Tibial nerve (tissue), 4 donors: ENCODE measurements around the gene CAVIN3. TPM values are rescaled to one million over a fixed set of nuclear protein-coding genes. Genes with fewer than 3 reads are reported as not detected.

Source experiments
- DNase-seq, 2 donors: peaks; one replicate each; pipeline ENCODE4 v3.0.0-alpha.2; 2019; ENCODE audit warnings: low spot score in 2 of 2
- H3K27ac ChIP-seq, 4 donors: fragments of 200-600 bp; sonication (generic) in 3 of 4; one replicate each; pipeline ENCODE4 v1.5.1; 2017 to 2019; ENCODE audit warnings: mild to moderate bottlenecking in 1 of 4
- H3K27me3 ChIP-seq, 2 donors: fragments of 200-600 bp; sonication (generic) in 1 of 2; one replicate each; pipeline versions ENCODE4 v1.5.1 to v1.6.0; 2017 to 2019
- H3K36me3 ChIP-seq, 3 donors: fragments of 200-600 bp; sonication (generic); one replicate each; pipeline ENCODE4 v1.5.1; 2018 to 2019
- H3K4me1 ChIP-seq, 4 donors: fragments of 200-600 bp; sonication (generic) in 3 of 4; one replicate each; pipeline ENCODE4 v1.5.1; 2017 to 2019
- H3K4me3 ChIP-seq, 4 donors: fragments of 200-600 bp; sonication (generic) in 3 of 4; one replicate each; pipeline ENCODE4 v1.5.1; 2017 to 2019; ENCODE audit warnings: mild to moderate bottlenecking in 1 of 4, moderate library complexity in 1 of 4
- H3K9me3 ChIP-seq, 4 donors: fragments of 200-600 bp; sonication (generic) in 3 of 4; one replicate each; pipeline ENCODE4 v1.5.1; 2017 to 2019
- EP300 ChIP-seq, 2 donors: sonication (generic); formaldehyde crosslinking; IDR thresholded peaks; one replicate each; pipeline ENCODE4 v1.6.1; 2017; ENCODE audit warnings: antibody characterized with exemption in 2 of 2, mild to moderate bottlenecking in 1 of 2
- POLR2A ChIP-seq, 2 donors: fragments of 450-650 bp; IDR thresholded peaks; one replicate each; pipeline ENCODE4 v1.6.1; 2017; ENCODE audit warnings: antibody characterized with exemption in 2 of 2, mild to moderate bottlenecking in 2 of 2, moderate library complexity in 2 of 2
- WGBS, 2 donors: methylation state at CpG; one replicate each; pipeline ENCODE4 v1.1.5; 2018; 5-methylcytosine and 5-hydroxymethylcytosine counted together
- total RNA-seq, 4 donors: library from RNA; depleted of rRNA; stranded (reverse); fragments of >200 nt; gene quantifications; one replicate each; pipeline ENCODE4 v1.1.0, GENCODE V29; 2016
- TF ChIP-seq, protein P1 (sequence below), 5 experiments: fragments of 200-600 bp in 3 of 5; fragments of 450-650 bp in 2 of 5; sonication (generic) in 3 of 5; IDR thresholded peaks; one replicate each; pipeline ENCODE4 v1.5.1; 2016 to 2019; ENCODE audit warnings: antibody characterized with exemption in 5 of 5, mild to moderate bottlenecking in 3 of 5, moderate library complexity in 2 of 5

The CAVIN3 gene
- total RNA-seq, 4 donors from 2014 or later, result 270 to 598 (median 556) TPM

DNA sequence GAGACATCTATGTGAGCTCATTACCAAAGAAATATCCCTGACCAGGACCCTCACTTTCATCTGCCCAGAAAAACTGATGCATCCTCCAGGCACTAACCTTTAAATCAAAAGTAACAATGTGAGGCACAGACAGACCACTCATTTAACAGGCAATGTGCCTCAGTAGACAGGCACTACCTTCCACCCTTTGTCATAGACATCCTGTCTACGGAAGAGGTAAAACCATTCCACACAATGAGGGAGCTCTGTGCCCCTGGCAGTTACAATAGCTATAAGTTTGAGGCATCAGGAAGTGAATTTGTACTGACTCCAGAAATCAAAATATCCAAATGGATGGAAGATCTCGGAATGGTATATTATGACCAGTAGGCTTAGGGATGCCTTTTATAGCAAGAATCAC is 6.7 kb upstream of the CAVIN3 start:
- Histone ChIP-seq H3K27me3 (no peaks in the 10 kb centered on the region), H3K4me1 (peaks cover 0 to 24% (median 5%) of the 10 kb centered on the region in 4 donors), H3K27ac (peak overlapping the region in 1 of 4 donors; percentile 38), H3K36me3 (no peaks in the 10 kb centered on the region), H3K4me3 (no peak overlapping the region), H3K9me3 (no peaks in the 10 kb centered on the region)
- TF ChIP-seq EP300 (IDR thresholded peaks at IDR 0.05) (no peak), POLR2A (IDR thresholded peaks at IDR 0.05) (no peak)
- TF ChIP-seq, protein P1, sequence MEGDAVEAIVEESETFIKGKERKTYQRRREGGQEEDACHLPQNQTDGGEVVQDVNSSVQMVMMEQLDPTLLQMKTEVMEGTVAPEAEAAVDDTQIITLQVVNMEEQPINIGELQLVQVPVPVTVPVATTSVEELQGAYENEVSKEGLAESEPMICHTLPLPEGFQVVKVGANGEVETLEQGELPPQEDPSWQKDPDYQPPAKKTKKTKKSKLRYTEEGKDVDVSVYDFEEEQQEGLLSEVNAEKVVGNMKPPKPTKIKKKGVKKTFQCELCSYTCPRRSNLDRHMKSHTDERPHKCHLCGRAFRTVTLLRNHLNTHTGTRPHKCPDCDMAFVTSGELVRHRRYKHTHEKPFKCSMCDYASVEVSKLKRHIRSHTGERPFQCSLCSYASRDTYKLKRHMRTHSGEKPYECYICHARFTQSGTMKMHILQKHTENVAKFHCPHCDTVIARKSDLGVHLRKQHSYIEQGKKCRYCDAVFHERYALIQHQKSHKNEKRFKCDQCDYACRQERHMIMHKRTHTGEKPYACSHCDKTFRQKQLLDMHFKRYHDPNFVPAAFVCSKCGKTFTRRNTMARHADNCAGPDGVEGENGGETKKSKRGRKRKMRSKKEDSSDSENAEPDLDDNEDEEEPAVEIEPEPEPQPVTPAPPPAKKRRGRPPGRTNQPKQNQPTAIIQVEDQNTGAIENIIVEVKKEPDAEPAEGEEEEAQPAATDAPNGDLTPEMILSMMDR (IDR thresholded peaks at IDR 0.05), result no peak
- DNase-seq, result no peak
- 84 to 91% methylated on average over 2 of the region's 2 CpGs for WGBS, 2 donors

GRCh38 chr11:6326303-6326702 is 6.0 kb upstream of the CAVIN3 start:
- Histone ChIP-seq H3K27ac (peak overlapping the region in 1 of 4 donors; percentile 38), H3K36me3 (no peaks in the 10 kb centered on the region), H3K4me3 (no peak overlapping the region), H3K27me3 (no peaks in the 10 kb centered on the region), H3K4me1 (peaks cover 0 to 31% (median 11%) of the 10 kb centered on the region in 4 donors), H3K9me3 (no peaks in the 10 kb centered on the region)
- DNase-seq, result no peak
- TF ChIP-seq EP300 (IDR thresholded peaks at IDR 0.05), result no peak
- TF ChIP-seq, protein P1 (IDR thresholded peaks at IDR 0.05), result no peak
- TF ChIP-seq POLR2A (IDR thresholded peaks at IDR 0.05), result no peak

DNA sequence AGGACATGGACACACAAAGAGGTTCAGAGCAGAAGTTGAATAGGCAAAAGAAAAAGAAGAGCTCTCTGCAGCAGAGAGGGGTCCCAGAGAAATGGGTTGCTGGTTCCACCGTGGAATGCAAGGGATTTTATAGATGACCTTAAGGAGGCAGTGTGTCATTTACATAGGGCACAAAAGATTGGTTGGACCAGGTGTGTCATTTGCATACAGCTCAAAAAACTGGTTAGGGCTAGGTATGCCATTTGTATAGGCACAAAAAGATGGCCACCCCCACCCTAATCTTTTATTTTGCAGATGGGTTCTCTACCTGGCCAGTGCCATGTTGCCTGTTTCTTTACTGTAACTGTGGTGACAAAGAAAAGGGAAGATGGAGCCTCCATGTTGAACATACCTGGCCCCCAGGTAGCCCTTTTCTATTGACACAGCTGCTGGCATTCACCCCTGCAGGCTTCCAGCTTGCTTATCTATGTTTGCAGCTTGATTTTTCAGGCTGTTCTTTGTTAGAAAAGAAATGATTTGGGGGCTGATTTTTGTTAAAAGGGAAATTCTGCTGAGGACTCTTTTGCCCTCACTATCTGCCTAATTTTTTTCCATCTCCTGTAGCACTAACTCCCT is 3.1 kb upstream of the CAVIN3 start:
- WGBS, 2 donors, result 42 to 52% methylated on average over 1 of the region's 1 CpG
- Histone ChIP-seq H3K36me3 (no peaks in the 10 kb centered on the region), H3K27me3 (no peaks in the 10 kb centered on the region), H3K4me3 (no peak overlapping the region), H3K4me1 (peaks cover 0 to 45% (median 20%) of the 10 kb centered on the region in 4 donors), H3K27ac (peak overlapping the region in 2 of 4 donors; percentile 96 to 100), H3K9me3 (no peaks in the 10 kb centered on the region)
- TF ChIP-seq EP300 (IDR thresholded peaks at IDR 0.05), result no peak
- no peak for TF ChIP-seq POLR2A (IDR thresholded peaks at IDR 0.05)
- TF ChIP-seq, protein P1 (IDR thresholded peaks at IDR 0.05), result no peak
- DNase-seq, result no peak

DNA sequence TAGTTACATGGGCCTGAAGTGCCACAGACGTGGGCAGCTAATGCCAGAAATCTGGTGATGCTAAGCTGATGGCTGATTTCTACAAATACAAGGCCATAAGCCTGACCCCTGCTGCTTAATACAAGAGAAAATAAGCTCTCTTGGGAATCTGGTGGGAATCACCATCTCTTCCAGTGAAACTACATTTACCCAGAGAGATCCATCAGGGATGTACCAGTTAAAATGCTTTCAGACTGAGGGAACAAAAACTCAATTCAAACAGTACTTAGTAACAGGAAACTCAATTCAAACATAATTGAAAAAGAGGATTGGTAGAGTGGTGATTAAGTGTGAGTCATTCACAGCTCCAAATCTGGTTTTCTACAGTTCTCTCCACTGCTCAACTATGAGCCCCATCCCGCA is 1.7 kb upstream of the CAVIN3 start:
- Histone ChIP-seq H3K9me3 (no peaks in the 10 kb centered on the region), H3K27me3 (no peaks in the 10 kb centered on the region), H3K4me1 (peaks cover 0 to 51% (median 27%) of the 10 kb centered on the region in 4 donors), H3K4me3 (no peak overlapping the region), H3K27ac (peak overlapping the region; percentile 89 to 100 (median 98)), H3K36me3 (no peaks in the 10 kb centered on the region)
- no peak for DNase-seq
- TF ChIP-seq POLR2A (IDR thresholded peaks at IDR 0.05) (no peak), EP300 (IDR thresholded peaks at IDR 0.05) (no peak)
- TF ChIP-seq, protein P1 (IDR thresholded peaks at IDR 0.05), result no peak
- WGBS, 2 donors, result 26 to 27% methylated on average over 2 of the region's 2 CpGs

DNA sequence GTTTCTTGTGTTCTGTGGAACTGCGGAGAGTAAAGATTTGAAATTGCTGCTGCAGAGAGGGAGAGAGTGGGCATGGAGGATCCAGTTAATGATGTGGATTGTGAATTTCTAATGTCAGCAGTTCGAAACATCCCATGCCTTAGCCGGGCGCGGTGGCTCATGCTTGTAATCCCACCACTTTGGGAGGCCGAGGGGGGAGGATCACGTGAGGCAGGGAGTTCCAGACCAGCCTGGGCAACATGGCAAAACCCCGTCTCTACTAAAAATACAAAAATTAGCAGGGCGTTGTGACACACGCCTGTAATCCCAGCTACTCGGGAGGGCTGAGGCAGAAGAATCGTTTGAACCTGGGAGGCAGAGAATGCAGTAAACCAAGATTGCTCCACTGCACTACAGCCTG is 1.1 kb upstream of the CAVIN3 start:
- Histone ChIP-seq H3K36me3 (no peaks in the 10 kb centered on the region), H3K27me3 (no peaks in the 10 kb centered on the region), H3K4me3 (peak overlapping the region; percentile 48 to 80 (median 72)), H3K4me1 (peaks cover 0 to 56% (median 30%) of the 10 kb centered on the region in 4 donors), H3K27ac (peak overlapping the region; percentile 89 to 100 (median 98)), H3K9me3 (no peaks in the 10 kb centered on the region)
- TF ChIP-seq POLR2A (IDR thresholded peaks at IDR 0.05), result no peak
- TF ChIP-seq EP300 (IDR thresholded peaks at IDR 0.05), result no peak
- TF ChIP-seq, protein P1 (IDR thresholded peaks at IDR 0.05), result no peak
- 35 to 46% methylated on average over 12 of the region's 12 CpGs for WGBS, 2 donors
- no peak for DNase-seq
